GM19099 (cell line): ENCODE data around the gene CXCL11.

Experiments
- POLR2A ChIP-seq: IDR thresholded peaks from 3 replicates; pipeline ENCODE4 v1.6.1; 2011; ENCODE audit warnings: low read depth; ENCODE audit not compliant: insufficient read length; ENCODE audit errors: extremely low read depth

The CXCL11 gene

DNA sequence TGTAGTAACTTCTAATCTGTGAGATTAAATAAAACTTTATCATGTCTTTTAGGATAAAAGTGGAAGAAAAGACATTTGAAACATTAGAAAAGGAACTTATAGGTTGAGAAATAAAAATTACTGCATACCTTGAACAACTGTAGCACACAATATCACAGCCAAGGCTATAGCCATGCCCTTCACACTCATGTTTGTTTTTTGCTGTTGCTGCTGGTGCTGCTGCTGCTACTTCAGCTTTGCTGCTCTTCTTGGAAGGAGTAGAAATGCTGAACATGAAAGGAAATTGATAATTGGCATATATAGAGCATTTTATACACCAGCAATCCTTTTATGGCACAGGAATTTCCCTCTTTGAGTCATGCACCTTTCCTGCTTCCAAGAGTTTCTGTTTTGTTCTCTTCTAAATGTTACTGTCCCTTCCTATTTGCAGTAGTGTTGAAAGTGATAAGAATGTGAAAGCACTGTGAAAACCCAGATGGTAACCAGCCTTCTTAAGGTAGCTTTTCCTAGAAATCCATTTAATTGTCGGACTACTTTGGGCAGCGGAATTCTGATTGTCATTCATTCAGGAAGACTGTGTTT is at the start of gene CXCL11:
TSS of gene CXCL11 (minus strand) at position 272 of the 582 bp plus-strand sequence. CDS start at position 189, 83 bp downstream.
- no peak for TF ChIP-seq POLR2A

DNA sequence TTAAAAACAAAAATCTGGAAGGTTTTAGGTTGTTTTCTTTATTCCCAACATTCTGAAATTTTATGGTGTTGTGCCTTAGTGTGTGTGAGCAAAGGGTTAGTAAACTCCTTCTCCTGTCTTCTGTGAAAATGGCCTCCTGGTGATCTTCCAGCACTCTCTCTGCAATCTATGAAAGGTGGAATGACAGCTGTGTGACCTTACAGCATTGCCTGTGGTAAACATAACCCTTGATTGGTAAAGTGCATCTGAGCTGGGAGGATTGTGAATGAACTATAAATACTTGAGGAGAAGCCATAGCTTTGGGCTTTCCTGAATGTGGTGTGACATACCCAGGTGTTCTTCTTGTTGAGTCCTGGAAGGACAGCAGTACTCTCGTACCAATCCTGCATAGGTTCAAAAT is 48.7 kb upstream of the CXCL11 start:
- TF ChIP-seq POLR2A, result no peak

DNA sequence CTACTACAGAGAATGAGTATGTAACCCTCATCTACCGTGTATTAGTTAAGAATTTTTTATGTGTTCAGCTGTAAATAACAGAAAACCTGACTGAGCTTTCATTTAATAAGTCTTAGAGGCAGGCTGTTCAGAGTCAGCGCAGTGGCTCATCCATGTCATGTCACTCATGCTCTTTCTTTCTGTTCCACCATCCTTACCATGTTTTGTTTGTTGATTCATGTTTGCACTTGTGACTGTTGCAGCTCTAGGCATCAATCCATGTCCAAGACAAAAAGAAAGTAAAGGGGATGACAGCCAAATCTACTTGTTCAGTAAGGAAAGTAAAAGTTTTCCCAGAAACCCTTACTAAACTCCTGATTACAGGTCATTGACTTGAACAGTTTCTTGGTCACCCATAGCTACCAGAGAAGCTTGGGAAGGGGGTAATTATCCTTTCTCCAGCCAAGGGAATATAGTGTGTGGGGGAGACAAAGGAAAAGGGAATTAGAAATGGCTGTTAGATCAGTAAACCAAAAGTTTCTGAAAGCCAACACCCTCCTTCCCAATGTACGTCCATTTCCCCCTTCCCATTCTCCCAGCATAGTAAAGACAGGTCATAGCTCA is 47.6 kb upstream of the CXCL11 start:
- no peak for TF ChIP-seq POLR2A

DNA sequence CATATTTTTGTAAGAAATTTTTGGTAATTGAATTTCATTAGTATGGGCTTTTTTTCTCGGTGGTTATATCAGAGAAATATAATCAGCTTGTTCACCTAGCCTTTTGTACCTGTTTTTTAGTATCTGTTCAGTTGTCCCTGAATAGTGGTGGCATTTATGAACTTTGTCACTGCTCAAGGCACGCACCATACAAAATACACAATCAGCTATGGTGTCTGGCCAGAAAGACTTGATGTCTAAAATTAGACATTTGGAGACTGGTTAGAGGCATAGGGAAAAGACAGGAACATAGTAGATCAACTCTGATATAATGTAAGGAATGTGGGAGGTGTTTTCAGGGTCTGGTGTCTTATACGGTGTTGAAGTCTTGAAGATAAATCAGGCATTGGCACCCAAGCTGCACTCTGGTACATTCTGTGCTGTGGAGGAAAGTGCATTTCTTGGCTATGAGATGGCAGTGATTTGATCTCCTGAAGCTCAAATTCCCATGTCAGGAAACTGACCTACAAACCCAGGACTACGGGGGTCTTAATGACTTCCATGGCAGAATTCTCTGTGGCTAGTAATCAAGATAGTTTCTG is 42.3 kb upstream of the CXCL11 start:
- no peak for TF ChIP-seq POLR2A

DNA sequence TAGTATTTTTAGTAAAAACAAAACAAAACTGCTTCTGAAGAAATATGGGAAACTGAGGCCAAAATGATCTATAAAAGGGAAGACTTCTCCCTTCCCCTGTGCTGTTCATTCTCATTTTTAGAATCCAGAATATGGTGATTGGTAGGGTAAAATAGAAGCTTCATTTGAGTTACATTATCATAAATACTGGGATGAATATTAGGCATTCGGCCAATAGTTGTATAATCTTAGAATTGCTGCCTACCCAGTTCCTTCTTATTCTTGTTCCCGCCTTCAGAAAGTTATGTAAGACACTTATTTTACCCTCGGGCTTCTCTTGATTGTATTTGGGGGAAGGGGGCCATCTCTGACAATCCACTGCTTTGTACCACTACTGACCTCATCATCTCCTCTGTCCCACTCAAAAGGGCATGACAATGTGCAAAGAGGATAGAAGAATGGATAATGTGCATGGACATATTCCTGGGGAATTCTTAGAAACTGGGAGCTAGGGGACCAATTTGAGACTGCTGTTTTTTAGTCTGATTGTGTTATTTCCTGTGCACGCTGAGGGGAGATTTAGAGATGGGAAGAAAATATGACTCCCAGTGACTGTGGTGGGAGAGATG is 39.2 kb upstream of the CXCL11 start:
- TF ChIP-seq POLR2A, result no peak

DNA sequence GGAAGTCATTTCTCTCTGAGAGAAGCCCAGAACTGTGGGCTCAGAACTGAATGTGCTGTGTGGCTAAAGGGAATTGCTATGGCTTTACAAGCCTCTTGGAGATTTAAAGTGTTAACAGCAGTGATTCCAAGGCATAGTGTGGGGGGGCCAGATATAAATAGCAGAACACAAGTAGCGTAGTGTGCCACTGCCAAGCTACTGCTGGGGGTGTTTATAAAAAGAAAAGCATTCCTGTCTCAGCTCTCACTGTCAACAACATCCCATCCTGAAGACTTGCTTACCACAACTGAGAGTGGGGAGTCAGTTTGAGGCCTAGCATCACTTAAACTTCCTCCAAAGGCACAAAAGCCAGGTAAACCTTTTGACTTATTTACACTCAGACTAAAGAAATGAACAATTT is 38.6 kb upstream of the CXCL11 start, which contains the start of gene ART3:
TSS of gene ART3 (plus strand) at position 242 of the 400 bp plus-strand sequence. CDS start 1,181 bp downstream, outside the sequence.
- TF ChIP-seq POLR2A, result no peak

DNA sequence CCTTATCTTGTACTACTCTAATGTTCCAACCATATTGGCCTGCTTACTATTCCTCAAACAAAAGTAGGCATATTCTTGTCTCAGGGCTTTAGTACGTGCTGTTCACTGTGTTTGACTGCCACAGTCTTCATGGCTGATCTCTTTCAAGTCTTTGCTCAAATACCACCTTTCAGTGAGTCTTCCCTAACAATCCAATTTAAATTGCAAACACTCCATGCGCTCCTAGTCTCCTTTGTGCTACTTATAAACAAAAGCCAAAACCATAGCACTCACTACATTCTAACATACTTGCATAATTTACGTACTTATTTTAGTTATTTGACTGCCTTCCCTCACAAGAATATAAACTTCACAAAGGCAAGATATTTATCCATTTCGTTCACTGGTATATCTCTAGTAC is 36.9 kb upstream of the CXCL11 start:
- no peak for TF ChIP-seq POLR2A

DNA sequence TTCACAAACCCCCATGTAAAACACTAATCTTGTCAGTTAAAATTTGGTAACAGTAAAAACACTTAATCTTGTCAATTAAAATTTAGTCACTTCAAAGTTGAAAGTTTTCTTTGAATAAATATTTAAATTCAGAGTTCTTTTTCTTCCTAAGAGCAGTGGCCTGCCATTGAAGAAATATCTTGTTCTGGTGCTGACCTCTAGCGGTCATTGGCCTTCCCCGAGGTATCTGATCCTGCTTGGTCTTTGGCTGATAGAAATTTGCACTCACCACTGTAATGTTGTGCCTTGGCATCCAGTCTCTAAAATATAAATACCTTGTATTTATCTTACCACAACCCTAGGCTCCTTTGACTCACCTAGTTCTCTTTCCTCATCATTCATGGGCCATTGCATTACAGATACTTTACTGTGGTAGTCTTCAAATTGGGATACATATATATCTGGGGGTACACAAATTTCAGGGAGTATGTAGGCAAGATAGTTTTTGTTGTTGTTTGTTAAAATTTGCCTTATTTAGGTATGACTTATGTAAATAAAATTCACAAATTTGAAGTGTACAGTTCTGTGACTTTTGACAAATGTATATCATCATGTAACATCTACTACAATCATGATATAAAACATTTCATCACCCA is 31.9 kb upstream of the CXCL11 start:
- TF ChIP-seq POLR2A, result no peak

DNA sequence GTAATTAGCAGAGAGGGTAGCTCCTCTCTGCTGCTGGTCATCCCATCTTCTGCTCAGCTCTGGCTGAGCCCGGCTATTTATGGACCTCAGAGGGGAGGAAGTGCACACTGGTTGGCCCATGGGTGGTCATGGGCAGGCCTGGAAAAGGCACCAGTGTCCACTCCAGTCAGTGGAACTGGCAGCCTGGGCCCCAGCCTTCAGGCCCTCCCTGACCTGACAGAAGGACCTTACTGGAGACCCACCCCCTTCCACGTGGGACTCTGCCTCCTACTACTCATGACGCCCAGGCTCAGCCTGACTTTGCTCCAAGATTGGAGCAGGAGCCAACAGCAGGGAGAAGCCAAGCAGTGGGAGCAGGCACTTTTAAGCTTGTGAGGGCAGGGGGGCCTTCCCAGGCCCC is 30.7 kb upstream of the CXCL11 start:
- TF ChIP-seq POLR2A, result no peak

DNA sequence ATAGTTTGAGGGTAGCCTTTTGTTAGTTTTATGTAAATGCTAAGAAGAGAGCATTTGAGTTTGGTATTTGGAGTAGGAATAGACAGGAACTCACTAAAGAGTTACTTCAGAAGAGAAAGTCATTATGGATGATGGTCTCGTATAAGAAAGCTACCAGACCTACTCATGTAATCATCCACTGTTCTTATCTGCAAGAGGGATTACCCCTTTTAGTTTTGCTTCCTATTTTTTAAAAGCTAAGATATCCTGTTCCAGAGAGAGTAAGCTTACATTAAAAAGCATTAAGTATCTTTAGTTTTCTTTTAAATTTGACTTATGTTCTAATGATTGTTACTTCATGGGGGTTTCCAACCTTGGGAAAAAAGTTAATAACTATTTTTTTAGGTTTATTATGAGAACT is 26.1 kb upstream of the CXCL11 start:
- TF ChIP-seq POLR2A, result no peak

DNA sequence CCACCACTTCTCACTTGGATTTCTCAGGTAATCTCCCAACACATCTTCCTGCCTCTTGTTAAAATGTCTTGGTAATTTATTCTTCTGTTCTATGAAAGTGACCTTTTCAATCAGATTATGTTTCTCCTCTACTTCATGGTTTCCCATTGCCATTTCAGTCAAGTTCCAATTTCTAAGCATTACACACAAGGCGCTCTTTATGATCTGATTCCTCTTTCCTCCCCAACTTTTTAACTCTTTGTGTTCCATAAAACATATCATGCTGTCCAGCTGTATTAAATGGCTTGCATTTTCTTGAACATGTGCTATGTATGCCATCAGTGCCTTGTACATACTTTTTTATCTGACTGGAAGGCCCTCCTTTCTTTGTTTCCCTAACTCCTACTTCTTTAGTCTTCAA is 25.6 kb upstream of the CXCL11 start:
- no peak for TF ChIP-seq POLR2A

DNA sequence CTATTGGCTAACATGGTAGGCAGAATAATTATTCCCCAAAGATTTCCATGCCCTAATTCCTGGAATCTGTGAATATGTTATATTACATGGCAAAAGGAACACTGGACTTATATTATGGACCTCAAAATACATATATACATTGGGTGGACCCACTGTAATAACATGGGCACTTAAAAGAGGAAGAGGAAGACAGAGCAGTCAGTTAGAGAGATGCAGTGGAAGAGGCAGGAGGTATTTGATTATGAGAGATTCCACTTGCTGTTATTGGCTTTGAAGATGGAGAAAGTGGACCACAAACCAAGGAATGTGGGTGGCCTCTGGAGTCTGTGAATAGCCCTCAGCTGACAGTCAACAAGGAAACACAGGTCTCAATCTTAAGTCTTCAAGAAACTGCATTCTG is 24.6 kb upstream of the CXCL11 start:
- TF ChIP-seq POLR2A, result no peak

DNA sequence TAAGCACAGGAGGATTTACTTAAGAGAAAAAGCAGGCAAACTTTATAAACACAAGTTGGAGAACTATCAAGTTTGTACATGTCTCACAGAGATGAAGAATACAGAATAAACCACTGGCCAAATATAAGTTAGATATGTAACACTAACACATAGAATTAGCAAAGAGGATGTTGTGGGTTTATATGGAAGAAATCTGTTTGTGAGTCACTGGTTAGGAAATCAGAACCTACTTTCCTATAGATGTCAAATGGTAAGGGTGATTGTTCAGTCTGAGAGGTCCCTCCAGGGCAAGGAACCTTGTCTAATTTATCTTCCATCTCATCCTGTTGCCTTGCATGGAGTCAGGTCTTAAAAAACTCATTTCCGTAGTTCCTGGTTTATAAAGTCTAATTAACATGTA is 23.9 kb upstream of the CXCL11 start:
- no peak for TF ChIP-seq POLR2A

DNA sequence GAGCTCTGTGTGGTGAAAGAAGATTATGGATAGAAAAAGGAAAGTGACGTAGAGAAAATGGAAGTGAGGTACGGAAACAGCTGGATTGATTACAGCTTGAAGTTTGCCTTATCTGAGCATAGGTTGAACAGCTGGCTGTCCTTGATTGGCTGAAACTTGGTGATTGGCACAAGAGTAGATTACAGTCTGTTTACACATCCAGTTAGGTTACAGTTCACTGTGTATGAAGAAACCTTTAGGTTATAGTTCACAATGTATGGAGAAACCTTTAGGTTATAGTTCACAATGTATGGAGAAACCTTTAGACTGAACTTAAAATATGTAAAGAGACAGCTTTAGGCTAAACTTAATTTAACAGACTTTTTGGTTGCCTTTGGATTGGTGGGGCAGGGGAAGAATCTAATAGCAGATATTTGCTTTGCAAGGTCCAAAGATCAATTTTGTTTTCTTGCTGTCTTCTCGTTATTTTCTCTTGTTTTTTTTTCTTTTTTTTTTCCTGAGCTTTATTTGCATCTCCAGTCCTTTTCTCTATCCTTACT is 23.1 kb upstream of the CXCL11 start:
- no peak for TF ChIP-seq POLR2A

DNA sequence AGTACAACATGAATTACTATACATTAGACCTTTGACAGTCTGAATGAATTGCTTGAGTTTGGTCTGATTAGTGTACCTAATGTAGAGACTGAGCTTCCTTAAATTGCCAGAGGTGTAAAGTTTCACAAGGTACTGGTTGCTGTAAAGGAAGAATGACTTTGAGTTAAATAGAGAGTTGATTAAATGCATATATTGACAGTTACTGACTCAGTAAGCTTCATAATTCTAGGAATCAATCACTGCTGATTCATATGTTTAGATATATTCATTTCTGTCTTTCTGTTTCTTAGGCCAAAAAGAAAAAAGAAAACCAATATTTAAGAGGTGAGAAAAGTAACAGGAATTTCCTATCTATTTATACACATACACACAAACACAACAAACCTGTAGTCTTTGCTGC is 22.4 kb upstream of the CXCL11 start:
- no peak for TF ChIP-seq POLR2A
